MM.1S (cell line): ENCODE measurements around the gene PKD2L2.

Experiments
- DNase-seq: peaks from one replicate; pipeline ENCODE4 v3.0.0-alpha.2; 2015
- H2AFZ ChIP-seq: fragments of 300-600 bp; sonication (generic); 2 replicates; pipeline ENCODE4 v1.6.0; 2016; ENCODE audit warnings: antibody characterized with exemption, low read length
- H3F3A ChIP-seq: fragments of 300-600 bp; sonication (generic); 2 replicates; pipeline ENCODE4 v1.6.1; 2016; ENCODE audit warnings: mild to moderate bottlenecking, antibody characterized with exemption, low read length, moderate library complexity, mixed read lengths; ENCODE audit not compliant: insufficient read depth
- H3K27ac ChIP-seq: fragments of 300-600 bp; sonication (generic); 2 replicates; pipeline ENCODE4 v1.5.1; 2016; ENCODE audit warnings: mild to moderate bottlenecking, low read length
- H3K27me3 ChIP-seq: fragments of 300-600 bp; sonication (generic); replicated peaks from 2 replicates; pipeline ENCODE4 v1.6.0; 2016; ENCODE audit warnings: low read length; ENCODE audit not compliant: insufficient read depth
- H3K36me3 ChIP-seq: fragments of 300-600 bp; sonication (generic); replicated peaks from 2 replicates; pipeline ENCODE4 v1.6.1; 2016; ENCODE audit warnings: mild to moderate bottlenecking, low read length, mixed read lengths; ENCODE audit not compliant: insufficient read depth
- H3K4me1 ChIP-seq: fragments of 300-600 bp; sonication (generic); 2 replicates; pipeline ENCODE4 v1.6.1; 2016; ENCODE audit warnings: low read length, mixed read lengths
- H3K4me2 ChIP-seq: fragments of 300-600 bp; sonication (generic); 2 replicates; pipeline ENCODE4 v1.6.0; 2016; ENCODE audit warnings: low read depth, low read length
- H3K4me3 ChIP-seq: fragments of 300-600 bp; sonication (generic); 2 replicates; pipeline ENCODE4 v1.5.1; 2016; ENCODE audit warnings: low read length, mixed read lengths
- H3K79me2 ChIP-seq: fragments of 300-600 bp; sonication (generic); 2 replicates; pipeline ENCODE4 v1.6.1; 2016; ENCODE audit warnings: mixed run types, low read length, mixed read lengths
- H3K9ac ChIP-seq: fragments of 300-600 bp; sonication (generic); 2 replicates; pipeline ENCODE4 v1.6.1; 2016; ENCODE audit warnings: low read length, mixed read lengths
- H3K9me2 ChIP-seq: fragments of 300-600 bp; sonication (generic); replicated peaks from 2 replicates; pipeline ENCODE4 v1.6.1; 2016; ENCODE audit warnings: mild to moderate bottlenecking, low read length, mixed read lengths; ENCODE audit not compliant: insufficient read depth
- H3K9me3 ChIP-seq: fragments of 300-600 bp; sonication (generic); replicated peaks from 2 replicates; pipeline ENCODE4 v1.6.1; 2016; ENCODE audit warnings: mild to moderate bottlenecking, low read length, mixed read lengths; ENCODE audit not compliant: insufficient read depth
- H4K20me1 ChIP-seq: fragments of 300-600 bp; sonication (generic); 2 replicates; pipeline ENCODE4 v1.6.1; 2016; ENCODE audit warnings: mild to moderate bottlenecking, low read length, moderate library complexity, mixed read lengths; ENCODE audit not compliant: insufficient read depth
- EZH2 ChIP-seq: fragments of 300-600 bp; sonication (generic); optimal IDR thresholded peaks from 2 replicates; pipeline ENCODE3; 2017; ENCODE audit warnings: low read depth, mild to moderate bottlenecking, antibody characterized with exemption, low read length, mixed read lengths
- EZH2phosphoT487 ChIP-seq: fragments of 300-600 bp; sonication (generic); IDR thresholded peaks from 2 replicates; pipeline ENCODE4 v1.6.1; 2018; ENCODE audit warnings: antibody characterized with exemption, low read length
- TF ChIP-seq, protein P1 (sequence below): fragments of 300-600 bp; sonication (generic); IDR thresholded peaks from 2 replicates; pipeline ENCODE4 v1.5.1; 2016; ENCODE audit warnings: antibody characterized with exemption, low read length, mixed read lengths

PKD2L2 gene

DNA sequence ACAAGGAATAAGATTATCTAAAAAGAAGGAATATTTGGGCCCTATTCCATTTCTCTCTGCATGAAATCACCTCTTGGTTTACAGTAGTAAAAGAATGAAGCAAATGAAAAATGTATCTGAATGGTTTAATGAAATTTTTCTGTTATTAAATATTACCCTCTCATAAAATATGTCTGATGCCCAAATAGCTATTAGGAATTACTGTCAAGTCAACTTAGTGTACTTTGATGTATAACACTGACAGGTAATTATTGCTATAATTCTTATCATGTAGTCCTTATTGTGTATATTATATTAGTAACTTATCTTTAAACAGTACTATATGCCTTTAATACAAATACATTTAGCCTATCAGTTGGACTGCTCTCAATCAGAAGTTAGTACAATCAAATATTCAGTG lies 13.2 kb upstream of the PKD2L2 start:
- no peaks in the 10 kb centered on the region for H3K27me3 ChIP-seq
- no peak for DNase-seq
- no peak overlapping the region for H3K27ac ChIP-seq
- no peaks in the 10 kb centered on the region for H4K20me1 ChIP-seq
- H3K79me2 ChIP-seq: no peaks in the 10 kb centered on the region
- H3F3A ChIP-seq: no peaks in the 10 kb centered on the region
- no peak for TF ChIP-seq EZH2phosphoT487
- no peak for TF ChIP-seq EZH2
- TF ChIP-seq, protein P1, sequence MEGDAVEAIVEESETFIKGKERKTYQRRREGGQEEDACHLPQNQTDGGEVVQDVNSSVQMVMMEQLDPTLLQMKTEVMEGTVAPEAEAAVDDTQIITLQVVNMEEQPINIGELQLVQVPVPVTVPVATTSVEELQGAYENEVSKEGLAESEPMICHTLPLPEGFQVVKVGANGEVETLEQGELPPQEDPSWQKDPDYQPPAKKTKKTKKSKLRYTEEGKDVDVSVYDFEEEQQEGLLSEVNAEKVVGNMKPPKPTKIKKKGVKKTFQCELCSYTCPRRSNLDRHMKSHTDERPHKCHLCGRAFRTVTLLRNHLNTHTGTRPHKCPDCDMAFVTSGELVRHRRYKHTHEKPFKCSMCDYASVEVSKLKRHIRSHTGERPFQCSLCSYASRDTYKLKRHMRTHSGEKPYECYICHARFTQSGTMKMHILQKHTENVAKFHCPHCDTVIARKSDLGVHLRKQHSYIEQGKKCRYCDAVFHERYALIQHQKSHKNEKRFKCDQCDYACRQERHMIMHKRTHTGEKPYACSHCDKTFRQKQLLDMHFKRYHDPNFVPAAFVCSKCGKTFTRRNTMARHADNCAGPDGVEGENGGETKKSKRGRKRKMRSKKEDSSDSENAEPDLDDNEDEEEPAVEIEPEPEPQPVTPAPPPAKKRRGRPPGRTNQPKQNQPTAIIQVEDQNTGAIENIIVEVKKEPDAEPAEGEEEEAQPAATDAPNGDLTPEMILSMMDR: no peak
- no peaks in the 10 kb centered on the region for H3K4me1 ChIP-seq
- H3K36me3 ChIP-seq: no peaks in the 10 kb centered on the region
- no peak overlapping the region for H3K4me3 ChIP-seq
- H3K9me3 ChIP-seq: no peaks in the 10 kb centered on the region
- H3K9me2 ChIP-seq: no peaks in the 10 kb centered on the region
- H3K4me2 ChIP-seq: no peak overlapping the region
- no peak overlapping the region for H2AFZ ChIP-seq
- H3K9ac ChIP-seq: no peak overlapping the region

DNA sequence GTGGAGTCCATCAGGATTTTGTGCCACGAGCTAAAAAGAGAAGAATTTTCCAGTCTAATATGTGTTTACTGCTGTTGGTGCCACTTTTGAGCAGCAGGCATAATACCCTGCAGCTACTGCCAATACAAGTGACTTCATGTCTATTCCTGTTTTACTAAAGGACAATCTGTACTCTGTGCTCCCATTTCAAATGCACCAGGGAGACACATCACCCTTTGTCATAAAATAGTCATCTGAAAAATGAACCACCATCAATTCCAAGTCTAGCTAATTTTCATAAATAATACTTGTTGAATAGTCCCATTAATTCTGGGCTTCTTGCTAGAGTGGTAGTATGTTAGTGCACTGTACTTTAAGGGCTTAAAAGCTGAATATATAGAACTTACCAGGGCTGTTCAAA lies 8.9 kb upstream of the PKD2L2 start:
- H3K79me2 ChIP-seq: no peaks in the 10 kb centered on the region
- no peaks in the 10 kb centered on the region for H4K20me1 ChIP-seq
- TF ChIP-seq, protein P1: no peak
- TF ChIP-seq EZH2 (no peak), EZH2phosphoT487 (no peak)
- no peak for DNase-seq
- no peak overlapping the region for H2AFZ ChIP-seq
- H3F3A ChIP-seq: no peaks in the 10 kb centered on the region
- no peak overlapping the region for H3K4me2 ChIP-seq
- no peaks in the 10 kb centered on the region for H3K27me3 ChIP-seq
- H3K36me3 ChIP-seq: no peaks in the 10 kb centered on the region
- no peaks in the 10 kb centered on the region for H3K9me3 ChIP-seq
- H3K27ac ChIP-seq: no peak overlapping the region
- no peaks in the 10 kb centered on the region for H3K4me1 ChIP-seq
- no peak overlapping the region for H3K4me3 ChIP-seq
- no peak overlapping the region for H3K9ac ChIP-seq
- no peaks in the 10 kb centered on the region for H3K9me2 ChIP-seq

DNA sequence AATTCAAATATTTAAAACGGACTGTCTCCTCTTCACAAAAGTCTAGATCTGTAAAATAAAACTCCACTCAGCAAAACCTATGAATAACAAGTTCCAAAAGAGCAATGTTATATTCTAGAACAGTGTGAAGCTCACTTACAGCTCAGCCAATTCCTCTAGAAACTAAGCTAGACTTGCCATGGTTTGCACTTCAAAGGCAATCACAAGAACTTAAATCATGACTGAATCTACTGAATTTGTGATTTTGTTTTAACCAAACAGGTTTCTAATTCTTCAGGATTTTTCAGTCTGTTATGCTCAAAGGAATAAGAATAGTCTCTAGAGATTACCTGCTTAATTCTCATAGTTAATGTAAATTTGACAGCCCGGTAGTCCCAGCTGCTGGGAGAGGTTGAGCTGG lies 1.4 kb upstream of the PKD2L2 start:
- Histone ChIP-seq H3K9me3 (no peaks in the 10 kb centered on the region), H3F3A (peaks cover 8% of the 10 kb centered on the region), H3K4me1 (peaks cover 7% of the 10 kb centered on the region; the same call in 1 of the 2 replicates), H4K20me1 (no peaks in the 10 kb centered on the region), H3K4me2 (peak overlapping the region; percentile 80), H3K9ac (peak overlapping the region; percentile 72; the same call in 1 of the 2 replicates), H3K79me2 (no peaks in the 10 kb centered on the region), H2AFZ (peak overlapping the region; percentile 98; the same call in 1 of the 2 replicates), H3K27me3 (no peaks in the 10 kb centered on the region), H3K27ac (no peak overlapping the region), H3K36me3 (no peaks in the 10 kb centered on the region), H3K9me2 (no peaks in the 10 kb centered on the region), H3K4me3 (peak overlapping the region; percentile 75; the same call in 1 of the 2 replicates)
- TF ChIP-seq, protein P1: no peak
- TF ChIP-seq EZH2 (no peak), EZH2phosphoT487 (no peak)
- no peak for DNase-seq
